ENCODE results near the gene HNRNPA3.
"Not testable (repeated sequence)": the region's sequence is repeated elsewhere in the genome, so short reads cannot be mapped to it uniquely, and the experiment has no call there.

The HNRNPA3 gene

GRCh38 chr2:177234267-177234666 is 21.7 kb downstream of the HNRNPA3 start:
- no peak for DNase-seq

- no peak for DNase-seq
These were observed 23.4 kb downstream of the HNRNPA3 start for GRCh38 chr2:177235855-177236437.

GRCh38 chr2:177237932-177238331 is 25.3 kb downstream of the HNRNPA3 start:
- no peak for DNase-seq

- DNase-seq = no peak
These were observed 26.5 kb downstream of the HNRNPA3 start for GRCh38 chr2:177239053-177239452.

GRCh38 chr2:177239932-177240630 is 27.5 kb downstream of the HNRNPA3 start:
- DNase-seq = no peak

- no peak for DNase-seq
These were observed 29.1 kb downstream of the HNRNPA3 start for GRCh38 chr2:177241711-177242120.

- no peak for DNase-seq
These were observed 29.8 kb downstream of the HNRNPA3 start for GRCh38 chr2:177242121-177242987.

GRCh38 chr2:177243073-177243472 is 30.5 kb downstream of the HNRNPA3 start:
- DNase-seq = no peak

- no peak for DNase-seq
These were observed 30.9 kb downstream of the HNRNPA3 start for GRCh38 chr2:177243476-177243875.

- no peak for DNase-seq
These were observed 31.7 kb downstream of the HNRNPA3 start for GRCh38 chr2:177244244-177244771.

GRCh38 chr2:177245010-177245422 is 32.4 kb downstream of the HNRNPA3 start:
- no peak for DNase-seq

- no peak for DNase-seq
These were observed 33.4 kb downstream of the HNRNPA3 start for GRCh38 chr2:177246000-177246399.

- DNase-seq = not testable (repeated sequence)
These were observed 34.0 kb downstream of the HNRNPA3 start for GRCh38 chr2:177246523-177247030.

GRCh38 chr2:177247693-177248262 is 35.2 kb downstream of the HNRNPA3 start:
- no peak for DNase-seq

- no peak for DNase-seq
These were observed 36.4 kb downstream of the HNRNPA3 start for GRCh38 chr2:177249038-177249437.

- DNase-seq = no peak
These were observed 37.9 kb downstream of the HNRNPA3 start for GRCh38 chr2:177250461-177250860.

- DNase-seq = no peak
These were observed 38.6 kb downstream of the HNRNPA3 start for GRCh38 chr2:177251165-177251542.

GRCh38 chr2:177252808-177253531 is 40.4 kb downstream of the HNRNPA3 start:
- DNase-seq = no peak

GRCh38 chr2:177253704-177254103 is 41.1 kb downstream of the HNRNPA3 start:
- no peak for DNase-seq

- no peak for DNase-seq
These were observed 42.0 kb downstream of the HNRNPA3 start for GRCh38 chr2:177254433-177255226.

- DNase-seq = no peak
These were observed 42.6 kb downstream of the HNRNPA3 start for GRCh38 chr2:177255227-177255601.
